ENCODE data around the gene NCAPG2.
"Not testable (repeated sequence)": the region's sequence is repeated elsewhere in the genome, so short reads cannot be mapped to it uniquely, and the experiment has no call there.

Gene NCAPG2

GRCh38 chr7:158706710-158707590 lies 2.3 kb upstream of the NCAPG2 start:
- DNase-seq (ENCODE audit: low spot score): no peak

DNA sequence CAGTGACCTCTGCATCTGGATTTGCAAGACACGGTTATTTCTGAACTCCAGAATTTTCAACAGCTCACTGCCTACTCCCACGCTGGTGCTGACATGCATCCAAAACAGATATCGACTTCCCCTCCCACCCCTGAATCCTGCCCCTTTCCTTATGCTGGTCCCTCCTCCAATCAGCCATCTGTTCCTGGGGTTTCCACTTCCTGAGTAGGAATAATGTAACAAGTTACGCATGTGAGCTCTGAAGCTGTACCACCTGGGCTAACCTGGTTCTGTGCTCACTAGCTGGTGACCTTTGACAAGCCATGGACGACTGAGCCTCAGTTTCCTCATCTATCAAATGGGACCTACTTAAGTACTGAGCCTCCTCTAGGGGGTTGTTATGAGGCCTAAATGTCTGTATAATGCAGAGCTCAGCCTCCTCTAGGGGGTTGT lies 1.7 kb upstream of the NCAPG2 start:
- no peak for DNase-seq (ENCODE audit: low spot score)

DNA sequence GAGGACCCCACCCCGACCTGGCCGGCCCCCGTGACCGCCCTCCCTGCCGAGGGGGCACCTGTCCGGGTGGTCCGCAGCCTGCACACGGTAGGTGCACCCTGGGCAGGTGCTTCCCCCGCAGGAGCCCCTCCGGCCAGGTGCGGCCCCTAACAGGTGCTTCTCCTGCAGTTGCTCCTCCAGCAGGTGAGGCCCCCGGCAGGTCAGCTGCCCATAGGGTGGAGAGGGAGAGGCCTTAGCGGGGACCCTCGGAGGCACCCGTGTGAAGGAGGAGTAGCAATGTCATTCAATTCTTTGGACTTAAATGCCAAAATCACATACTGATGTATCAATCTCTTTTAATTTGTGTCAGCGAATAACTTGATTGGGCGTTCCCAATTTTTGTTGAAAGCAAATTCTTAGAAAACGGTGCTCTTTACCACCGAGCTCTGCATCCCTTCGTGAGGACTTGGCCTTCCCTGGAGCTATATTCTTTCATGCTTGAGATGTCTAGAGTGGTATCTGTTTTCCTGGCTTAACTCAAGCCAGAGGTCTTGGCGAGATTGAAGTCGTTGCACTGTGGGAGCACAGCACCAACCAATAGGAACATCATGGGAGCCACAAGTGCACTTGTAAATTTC lies 738 bp upstream of the NCAPG2 start:
- no peak for DNase-seq (ENCODE audit: low spot score)

- not testable (repeated sequence) for DNase-seq (ENCODE audit: low spot score)
Measured at GRCh38 chr7:158703679-158704523, 703 bp downstream of the NCAPG2 start.

- DNase-seq (ENCODE audit: low spot score): no peak
Measured at GRCh38 chr7:158702944-158703343, 1.7 kb downstream of the NCAPG2 start.

DNA sequence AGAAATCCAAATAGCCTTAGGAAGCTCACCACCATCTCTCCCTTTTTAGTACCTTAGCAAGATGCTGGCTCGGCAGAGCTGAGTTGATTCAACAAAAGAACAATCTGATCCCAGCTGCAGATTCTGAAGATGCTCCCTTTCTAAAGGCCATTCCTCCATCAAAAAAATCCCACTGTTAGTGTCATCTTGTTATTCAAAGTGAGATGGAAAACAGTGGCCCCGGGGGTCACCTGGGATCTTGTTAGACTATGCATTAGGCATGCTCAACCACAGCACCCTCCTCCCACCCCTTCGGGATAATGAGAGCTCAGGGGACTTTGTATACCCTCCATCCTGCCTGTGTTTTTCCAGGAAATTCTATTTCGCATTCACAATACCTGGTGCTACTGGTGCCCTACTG lies 2.4 kb downstream of the NCAPG2 start:
- no peak for DNase-seq (ENCODE audit: low spot score)

DNA sequence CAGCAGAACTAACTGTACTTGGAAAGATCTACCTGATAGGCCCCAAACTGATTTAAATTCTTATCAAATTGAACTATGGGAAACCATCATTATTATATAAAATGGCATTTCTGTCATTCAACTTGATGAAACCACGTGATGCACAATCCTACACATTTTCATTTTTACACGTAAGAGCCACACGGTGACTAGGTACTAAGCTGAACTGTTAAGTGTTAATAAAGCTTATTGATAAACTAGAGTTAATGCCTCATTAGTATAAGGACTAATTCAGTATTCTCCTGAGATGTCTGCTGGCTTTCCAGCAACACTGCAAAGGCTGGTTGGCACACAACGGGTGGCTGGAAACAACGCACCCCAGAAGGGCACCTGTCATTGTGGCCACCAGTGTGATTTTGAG lies 4.6 kb downstream of the NCAPG2 start:
- no peak for DNase-seq (ENCODE audit: low spot score)

GRCh38 chr7:158699341-158699740 lies 5.3 kb downstream of the NCAPG2 start:
- DNase-seq (ENCODE audit: low spot score): no peak

DNA sequence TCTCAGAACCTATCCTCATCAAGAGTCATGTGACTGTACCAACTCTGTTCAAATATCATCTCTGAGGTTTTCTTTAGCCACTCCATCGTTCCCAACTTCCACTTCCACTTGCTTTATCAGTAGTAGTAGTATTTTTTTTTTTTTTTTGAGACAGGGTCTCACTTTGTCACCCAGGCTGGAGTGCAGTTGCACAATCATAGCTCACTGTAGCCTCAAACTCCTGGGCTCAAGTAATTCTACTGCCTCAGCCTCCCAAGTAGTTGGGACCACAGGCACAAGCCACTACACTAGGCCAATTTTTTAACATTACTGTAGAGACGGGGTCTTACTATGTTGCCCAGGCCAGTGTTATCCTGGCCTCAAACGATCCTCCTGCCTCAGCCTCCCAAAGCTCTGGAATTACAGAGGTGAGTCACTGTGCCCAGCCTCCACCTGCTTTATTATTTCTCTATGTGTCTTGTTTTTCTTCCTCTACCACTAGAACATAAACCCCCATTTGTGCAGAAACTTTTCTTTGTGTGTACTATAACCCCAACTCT lies 5.9 kb downstream of the NCAPG2 start:
- no peak for DNase-seq (ENCODE audit: low spot score)

DNA sequence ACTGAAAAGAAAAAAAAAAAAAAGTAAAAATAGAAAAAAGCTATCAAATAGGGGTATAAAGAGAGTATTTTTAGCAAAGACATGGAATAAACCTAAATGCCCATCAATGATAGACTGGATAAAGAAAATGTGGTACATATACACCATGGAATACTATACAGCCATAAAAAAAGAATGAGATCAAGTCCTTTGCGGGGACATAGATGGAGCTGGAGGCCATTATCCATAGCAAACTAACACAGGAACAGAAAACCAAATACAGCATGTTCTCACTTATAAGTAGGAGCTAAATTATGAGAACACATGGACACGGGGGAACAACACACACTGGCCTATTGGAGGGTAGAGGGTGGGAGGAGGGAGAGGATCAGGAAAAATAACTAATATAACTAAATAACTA lies 7.0 kb downstream of the NCAPG2 start:
- not testable (repeated sequence) for DNase-seq (ENCODE audit: low spot score)

- peak; percentile 68 for DNase-seq (ENCODE audit: low spot score)
Measured at GRCh38 chr7:158695726-158696452, 8.7 kb downstream of the NCAPG2 start.

GRCh38 chr7:158695056-158695455 lies 9.5 kb downstream of the NCAPG2 start:
- no peak for DNase-seq (ENCODE audit: low spot score)

DNA sequence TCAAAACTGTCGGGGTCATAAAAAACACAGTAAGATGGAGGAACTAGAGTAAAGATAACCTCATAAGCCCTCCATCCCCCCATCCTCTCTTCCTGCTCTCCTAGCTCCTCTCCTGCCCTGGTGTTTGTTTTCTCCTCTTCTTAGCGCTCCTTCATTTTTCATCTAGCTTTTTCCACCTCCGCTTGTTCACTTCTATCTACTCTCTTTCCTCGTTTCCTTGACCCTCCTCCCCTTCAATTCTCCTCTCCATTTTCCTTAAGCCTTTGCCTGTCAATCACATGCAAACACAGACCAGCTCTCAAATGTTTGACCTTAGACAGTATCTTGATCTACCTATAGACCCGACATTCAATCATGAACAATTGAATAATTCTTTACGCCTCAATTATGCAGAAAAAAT lies 10.0 kb downstream of the NCAPG2 start:
- no peak for DNase-seq (ENCODE audit: low spot score)

DNA sequence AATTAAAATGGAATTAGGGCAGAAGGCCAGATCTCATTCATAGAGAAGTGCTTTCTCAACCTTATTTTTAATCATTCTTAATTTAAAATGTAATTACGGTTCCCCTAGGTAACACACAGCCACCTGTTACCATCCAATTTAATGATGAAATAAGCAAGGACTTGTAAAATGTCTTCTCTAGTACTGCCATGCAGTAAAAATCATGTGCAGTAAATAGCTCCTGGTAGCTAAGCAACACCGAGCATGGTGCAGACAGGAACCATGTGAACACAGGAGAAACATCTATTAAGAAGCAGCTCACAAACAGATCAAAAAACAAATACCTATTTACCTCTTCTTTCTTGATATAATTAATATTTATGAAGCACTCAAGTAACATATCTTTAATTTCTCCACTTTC lies 15.1 kb downstream of the NCAPG2 start:
- no peak for DNase-seq (ENCODE audit: low spot score)

DNA sequence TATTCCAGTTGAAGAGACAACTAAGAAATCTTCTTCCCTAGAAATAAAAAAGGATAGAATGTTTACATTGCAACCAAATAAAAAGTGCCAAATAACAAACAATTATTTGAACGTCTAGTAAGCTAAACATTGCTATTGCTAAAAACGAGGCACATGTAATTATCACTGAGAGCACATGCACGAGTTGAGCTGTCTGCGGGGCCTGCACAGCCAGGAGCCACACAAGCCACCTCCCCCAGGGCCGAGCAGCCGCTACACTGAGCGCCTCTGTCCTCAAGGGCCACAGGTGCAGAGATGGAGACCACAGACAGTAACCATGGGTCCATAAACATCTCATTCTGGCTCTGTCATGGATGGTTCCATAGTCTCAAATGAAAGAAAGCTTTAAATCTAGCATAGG lies 17.2 kb downstream of the NCAPG2 start:
- no peak for DNase-seq (ENCODE audit: low spot score)

DNA sequence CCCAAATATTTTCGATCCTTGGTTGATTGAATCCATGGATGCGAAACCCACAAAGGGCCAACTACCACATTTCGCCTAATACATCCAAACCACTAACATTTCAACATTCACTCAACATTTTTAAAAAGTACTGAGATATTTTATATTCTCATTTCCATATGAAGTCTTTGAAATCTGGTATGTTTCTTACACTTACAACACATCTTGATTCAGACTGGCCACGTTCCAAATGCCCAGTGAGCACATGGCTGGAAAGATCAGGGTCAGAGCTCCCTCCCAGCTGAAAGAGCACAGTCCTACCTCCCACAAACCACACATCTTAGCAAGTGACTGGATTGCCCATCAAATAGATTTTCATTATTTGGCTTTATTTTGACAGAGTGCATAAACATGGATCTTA lies 18.9 kb downstream of the NCAPG2 start:
- DNase-seq (ENCODE audit: low spot score): no peak

DNA sequence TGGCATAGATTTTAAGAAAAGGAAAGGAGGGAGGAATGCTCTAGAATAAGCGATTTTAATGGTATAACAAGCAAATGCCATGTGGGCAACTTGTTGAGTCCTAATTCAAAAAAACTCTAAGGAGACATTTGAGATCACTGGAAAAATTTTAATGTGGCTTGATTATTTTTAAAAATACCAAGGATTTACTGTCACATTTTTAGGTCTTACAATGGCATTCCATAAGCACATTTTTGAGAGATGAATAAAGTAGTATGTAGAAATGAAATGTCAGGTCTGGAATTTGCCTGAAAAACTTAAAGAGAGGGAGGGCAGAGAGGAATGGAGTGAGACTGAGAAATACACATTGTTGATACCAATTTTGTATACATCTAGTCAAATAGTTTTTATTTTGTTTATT lies 20.3 kb downstream of the NCAPG2 start:
- peak; percentile 33 for DNase-seq (ENCODE audit: low spot score)

DNA sequence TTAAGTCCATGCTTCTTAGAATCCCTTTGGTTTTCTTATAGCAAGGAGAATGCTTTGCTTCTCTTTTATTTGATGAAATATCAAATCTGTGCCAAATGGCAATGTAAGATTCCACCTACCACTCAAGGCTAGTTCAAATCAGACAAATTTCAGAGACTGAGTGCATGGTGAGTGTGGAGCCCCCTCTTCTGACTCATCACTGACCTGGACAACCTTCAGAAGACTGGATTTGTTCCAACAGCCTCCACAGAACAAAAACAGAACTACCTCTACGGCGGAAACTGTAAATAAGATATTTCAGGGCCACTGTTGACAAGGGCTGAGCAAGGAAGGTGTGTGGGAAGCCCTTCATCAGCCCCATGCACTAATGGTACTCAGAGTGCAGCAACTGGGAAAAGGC lies 21.1 kb downstream of the NCAPG2 start:
- DNase-seq (ENCODE audit: low spot score): no peak

- no peak for DNase-seq (ENCODE audit: low spot score)
Measured at GRCh38 chr7:158682456-158682855, 22.1 kb downstream of the NCAPG2 start.

GRCh38 chr7:158680754-158681153 lies 23.9 kb downstream of the NCAPG2 start:
- DNase-seq (ENCODE audit: low spot score): no peak

- DNase-seq (ENCODE audit: low spot score): no peak
Measured at GRCh38 chr7:158676906-158677305, 27.7 kb downstream of the NCAPG2 start.
